Liver (tissue), 9 donors: ENCODE data around the gene LRPPRC. TPM values are rescaled to one million over a fixed set of nuclear protein-coding genes. Genes with fewer than 3 reads are reported as not detected.

ENCODE experiments used
- DNase-seq: peaks from one replicate; pipeline ENCODE4 v3.0.0-alpha.2; 2017; ENCODE audit warnings: low spot score
- H3K27ac ChIP-seq, 2 donors: one replicate each; pipeline ENCODE4 v1.7.0; 2013; ENCODE audit warnings: inconsistent platforms in 2 of 2, low read length in 2 of 2, control low read depth in 1 of 2, low read depth in 1 of 2, mild to moderate bottlenecking in 1 of 2
- H3K27me3 ChIP-seq, 4 donors: one replicate each; pipeline versions ENCODE4 v1.6.1 to v1.7.0; 2013; ENCODE audit warnings: low read length in 3 of 4, inconsistent platforms in 1 of 4, mild to moderate bottlenecking in 1 of 4, moderate library complexity in 1 of 4; ENCODE audit not compliant: control insufficient read depth in 4 of 4, insufficient read depth in 4 of 4
- H3K36me3 ChIP-seq, 4 donors: one replicate each; pipeline versions ENCODE4 v1.6.1 to v1.7.0; 2013; ENCODE audit warnings: low read length in 3 of 4, mild to moderate bottlenecking in 3 of 4, low read depth in 1 of 4, moderate library complexity in 1 of 4; ENCODE audit not compliant: control insufficient read depth in 4 of 4, insufficient read depth in 3 of 4
- H3K4me1 ChIP-seq, 4 donors: one replicate each; pipeline versions ENCODE4 v1.6.1 to v1.7.0; 2013; ENCODE audit warnings: low read length in 3 of 4, mild to moderate bottlenecking in 3 of 4, moderate library complexity in 1 of 4; ENCODE audit not compliant: control insufficient read depth in 4 of 4, insufficient read depth in 4 of 4
- H3K4me3 ChIP-seq, 3 donors: one replicate each; pipeline versions ENCODE4 v1.6.1 to v1.7.0; 2013; ENCODE audit warnings: low read length in 3 of 3, control low read depth in 1 of 3, low read depth in 1 of 3, mild to moderate bottlenecking in 1 of 3
- H3K9ac ChIP-seq, 2 donors: one replicate each; pipeline ENCODE4 v1.7.0; 2013; ENCODE audit warnings: low read length in 2 of 2, mild to moderate bottlenecking in 2 of 2, moderate library complexity in 2 of 2, control low read depth in 1 of 2, low read depth in 1 of 2
- H3K9me3 ChIP-seq, 4 donors: one replicate each; pipeline versions ENCODE4 v1.6.1 to v1.7.0; 2013; ENCODE audit warnings: low read length in 3 of 4; ENCODE audit not compliant: control insufficient read depth in 4 of 4
- FOXA1 ChIP-seq: IDR thresholded peaks from 2 replicates; pipeline ENCODE4 v1.6.1; 2016; ENCODE audit warnings: antibody characterized with exemption
- FOXA2 ChIP-seq: IDR thresholded peaks from 2 replicates; pipeline ENCODE4 v1.6.1; 2016; ENCODE audit warnings: antibody characterized with exemption
- GABPA ChIP-seq, 2 donors: IDR thresholded peaks in 1 of 2; conservative IDR thresholded peaks in 1 of 2; 2 replicates each; pipeline ENCODE4 v1.6.1; 2016; ENCODE audit warnings: antibody characterized with exemption in 2 of 2, mild to moderate bottlenecking in 1 of 2, moderate library complexity in 1 of 2
- HNF4A ChIP-seq, 2 donors: conservative IDR thresholded peaks; 2 replicates each; pipeline ENCODE4 v1.6.1; 2016; ENCODE audit warnings: antibody characterized with exemption in 2 of 2, mild to moderate bottlenecking in 2 of 2
- HNF4G ChIP-seq: IDR thresholded peaks from 2 replicates; pipeline ENCODE4 v1.6.1; 2016; ENCODE audit warnings: antibody characterized with exemption
- JUND ChIP-seq, 2 donors: IDR thresholded peaks; 2 replicates each; pipeline ENCODE4 v1.6.1; 2016; ENCODE audit warnings: antibody characterized with exemption in 2 of 2
- NR2F2 ChIP-seq: IDR thresholded peaks from 2 replicates; pipeline ENCODE4 v1.6.1; 2016; ENCODE audit warnings: antibody characterized with exemption
- RAD21 ChIP-seq, 2 donors: IDR thresholded peaks; 2 replicates each; pipeline ENCODE4 v1.6.1; 2016; ENCODE audit warnings: antibody characterized with exemption in 2 of 2, mild to moderate bottlenecking in 2 of 2
- RXRA ChIP-seq, 2 donors: IDR thresholded peaks; 2 replicates each; pipeline ENCODE4 v1.6.1; 2017 to 2018; ENCODE audit warnings: antibody characterized with exemption in 2 of 2, mild to moderate bottlenecking in 1 of 2
- SP1 ChIP-seq: IDR thresholded peaks from 2 replicates; pipeline ENCODE4 v1.6.1; 2018; ENCODE audit warnings: antibody characterized with exemption, mild to moderate bottlenecking
- TAF1 ChIP-seq: conservative IDR thresholded peaks from 2 replicates; pipeline ENCODE4 v1.6.1; 2016; ENCODE audit warnings: antibody characterized with exemption, mild to moderate bottlenecking
- YY1 ChIP-seq: IDR thresholded peaks from 2 replicates; pipeline ENCODE4 v1.6.1; 2016; ENCODE audit warnings: antibody characterized with exemption, mild to moderate bottlenecking
- WGBS: extraction: QIAGEN DNeasy Blood & Tissue Kit; methylation state at CpG from one replicate; pipeline ENCODE4 v1.1.7; 2013; 5-methylcytosine and 5-hydroxymethylcytosine counted together
- polyA plus RNA-seq, 2 donors: library from polyadenylated mRNA; stranded (reverse) in 1 of 2; unstranded in 1 of 2; fragments of 200-250 nt in 1 of 2; fragments of >200 nt in 1 of 2; fragmentation: Nextera tagmentation in 1 of 2; extraction: Ambion mirVana in 1 of 2; gene quantifications; one replicate each; pipeline versions ENCODE4 v1.2.1 to v1.2.3, GENCODE V29; 2013 to 2015
- total RNA-seq, 2 donors: library from RNA; depleted of rRNA; stranded (reverse); fragments of >200 nt; gene quantifications; one replicate each; pipeline ENCODE4 v1.2.3, GENCODE V29; 2014
- TF ChIP-seq, protein P1 (sequence below): fragments of 150-350 bp; IDR thresholded peaks from 2 replicates; pipeline ENCODE4 v1.5.1; 2017; ENCODE audit warnings: improper control_type of control experiment, low read depth, low read length; ENCODE audit not compliant: missing input control
- TF ChIP-seq, protein P2 (sequence below): IDR thresholded peaks from 2 replicates; pipeline ENCODE4 v1.6.1; 2016; ENCODE audit warnings: antibody characterized with exemption
- TF ChIP-seq, protein P3 (sequence below): IDR thresholded peaks from 2 replicates; pipeline ENCODE4 v1.6.1; 2016; ENCODE audit warnings: antibody characterized with exemption
- TF ChIP-seq, protein P4 (sequence below): IDR thresholded peaks from 2 replicates; pipeline ENCODE4 v1.6.1; 2016; ENCODE audit warnings: antibody characterized with exemption
- TF ChIP-seq, protein P5 (sequence below): IDR thresholded peaks from 2 replicates; pipeline ENCODE4 v1.6.1; 2016; ENCODE audit warnings: antibody characterized with exemption, mild to moderate bottlenecking
- donor health status: healthy.
- donor health status: healthy.
- donor health status: healthy.
- donor health status: healthy.
- donor health status: healthy.

LRPPRC gene
- total and polyA plus RNA-seq, 4 donors: 24.5 to 62.3 (median 34.4) TPM

DNA sequence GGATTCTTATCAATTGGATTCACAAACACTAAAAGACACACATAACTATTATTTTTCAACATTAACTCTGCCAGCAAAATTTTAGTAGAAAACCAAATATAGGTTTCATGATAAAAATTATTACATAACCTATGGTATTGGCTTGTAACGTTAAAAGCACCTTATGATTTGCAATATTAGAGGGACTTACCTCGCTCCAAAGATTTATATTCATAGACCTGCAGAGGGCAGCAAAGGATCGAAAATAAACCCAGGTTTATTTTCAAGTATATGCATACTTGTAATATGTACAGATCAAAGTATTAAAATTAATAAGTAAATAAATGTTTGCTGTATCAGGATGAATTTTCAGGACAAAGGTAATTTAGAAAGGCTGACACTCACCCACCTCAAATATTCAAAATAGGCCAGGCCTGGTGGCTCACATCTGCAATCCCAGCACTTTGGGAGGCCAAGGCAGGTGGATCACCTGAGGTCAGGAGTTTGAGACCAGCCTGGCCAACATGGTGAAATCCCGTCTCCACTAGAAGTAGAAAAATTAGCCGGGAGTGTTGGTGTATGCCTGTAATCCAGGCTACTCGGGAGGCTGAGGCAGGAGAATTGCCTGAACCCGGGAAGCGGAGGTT is 45.3 kb downstream of the LRPPRC start:
- DNase-seq: no peak
- WGBS: 67% methylated on average over 8 of the region's 8 CpGs
- Histone ChIP-seq H3K27ac (no peak overlapping the region), H3K4me1 (no peaks in the 10 kb centered on the region), H3K9me3 (no peaks in the 10 kb centered on the region), H3K36me3 (peaks cover 3 to 60% (median 41%) of the 10 kb centered on the region in 4 donors), H3K4me3 (no peak overlapping the region), H3K9ac (no peak overlapping the region), H3K27me3 (no peaks in the 10 kb centered on the region)
- TF ChIP-seq, protein P1, sequence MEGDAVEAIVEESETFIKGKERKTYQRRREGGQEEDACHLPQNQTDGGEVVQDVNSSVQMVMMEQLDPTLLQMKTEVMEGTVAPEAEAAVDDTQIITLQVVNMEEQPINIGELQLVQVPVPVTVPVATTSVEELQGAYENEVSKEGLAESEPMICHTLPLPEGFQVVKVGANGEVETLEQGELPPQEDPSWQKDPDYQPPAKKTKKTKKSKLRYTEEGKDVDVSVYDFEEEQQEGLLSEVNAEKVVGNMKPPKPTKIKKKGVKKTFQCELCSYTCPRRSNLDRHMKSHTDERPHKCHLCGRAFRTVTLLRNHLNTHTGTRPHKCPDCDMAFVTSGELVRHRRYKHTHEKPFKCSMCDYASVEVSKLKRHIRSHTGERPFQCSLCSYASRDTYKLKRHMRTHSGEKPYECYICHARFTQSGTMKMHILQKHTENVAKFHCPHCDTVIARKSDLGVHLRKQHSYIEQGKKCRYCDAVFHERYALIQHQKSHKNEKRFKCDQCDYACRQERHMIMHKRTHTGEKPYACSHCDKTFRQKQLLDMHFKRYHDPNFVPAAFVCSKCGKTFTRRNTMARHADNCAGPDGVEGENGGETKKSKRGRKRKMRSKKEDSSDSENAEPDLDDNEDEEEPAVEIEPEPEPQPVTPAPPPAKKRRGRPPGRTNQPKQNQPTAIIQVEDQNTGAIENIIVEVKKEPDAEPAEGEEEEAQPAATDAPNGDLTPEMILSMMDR: peak; percentile 37
- TF ChIP-seq RXRA (IDR thresholded peaks at IDR 0.05): no peak
- TF ChIP-seq, protein P2, sequence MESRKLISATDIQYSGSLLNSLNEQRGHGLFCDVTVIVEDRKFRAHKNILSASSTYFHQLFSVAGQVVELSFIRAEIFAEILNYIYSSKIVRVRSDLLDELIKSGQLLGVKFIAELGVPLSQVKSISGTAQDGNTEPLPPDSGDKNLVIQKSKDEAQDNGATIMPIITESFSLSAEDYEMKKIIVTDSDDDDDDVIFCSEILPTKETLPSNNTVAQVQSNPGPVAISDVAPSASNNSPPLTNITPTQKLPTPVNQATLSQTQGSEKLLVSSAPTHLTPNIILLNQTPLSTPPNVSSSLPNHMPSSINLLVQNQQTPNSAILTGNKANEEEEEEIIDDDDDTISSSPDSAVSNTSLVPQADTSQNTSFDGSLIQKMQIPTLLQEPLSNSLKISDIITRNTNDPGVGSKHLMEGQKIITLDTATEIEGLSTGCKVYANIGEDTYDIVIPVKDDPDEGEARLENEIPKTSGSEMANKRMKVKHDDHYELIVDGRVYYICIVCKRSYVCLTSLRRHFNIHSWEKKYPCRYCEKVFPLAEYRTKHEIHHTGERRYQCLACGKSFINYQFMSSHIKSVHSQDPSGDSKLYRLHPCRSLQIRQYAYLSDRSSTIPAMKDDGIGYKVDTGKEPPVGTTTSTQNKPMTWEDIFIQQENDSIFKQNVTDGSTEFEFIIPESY: no peak
- peak; percentile 65 for TF ChIP-seq RAD21 (IDR thresholded peaks at IDR 0.05)

DNA sequence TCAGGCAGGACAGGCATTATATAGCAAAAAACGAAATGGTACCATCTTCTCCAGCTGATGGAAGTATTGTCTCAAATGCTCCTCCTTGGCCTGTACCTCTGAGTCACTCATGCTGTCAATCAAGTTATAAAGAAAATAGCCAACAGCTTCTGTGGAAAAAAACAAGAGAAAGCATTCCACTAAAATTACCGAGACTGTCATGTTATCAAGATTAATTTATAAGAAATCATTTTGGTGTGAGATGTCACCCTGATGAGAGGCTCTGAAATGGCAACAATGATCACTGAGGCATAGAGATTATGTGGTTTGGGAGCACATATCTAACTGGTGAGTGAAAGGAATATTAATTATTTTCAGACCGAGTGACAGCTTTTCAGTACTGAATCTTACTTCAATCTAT is 47.4 kb downstream of the LRPPRC start:
- 95% methylated on average over 3 of the region's 3 CpGs for WGBS
- Histone ChIP-seq H3K36me3 (peaks cover 7 to 58% (median 51%) of the 10 kb centered on the region in 4 donors), H3K9ac (no peak overlapping the region)

More for the DNA sequence above, 47.4 kb downstream of the LRPPRC start:
- no peaks in the 10 kb centered on the region for H3K9me3 ChIP-seq
- H3K27ac ChIP-seq: no peak overlapping the region
- DNase-seq: no peak
- H3K27me3 ChIP-seq: no peaks in the 10 kb centered on the region
- no peaks in the 10 kb centered on the region for H3K4me1 ChIP-seq
- no peak overlapping the region for H3K4me3 ChIP-seq
- no peak for TF ChIP-seq FOXA2
- TF ChIP-seq, protein P3, sequence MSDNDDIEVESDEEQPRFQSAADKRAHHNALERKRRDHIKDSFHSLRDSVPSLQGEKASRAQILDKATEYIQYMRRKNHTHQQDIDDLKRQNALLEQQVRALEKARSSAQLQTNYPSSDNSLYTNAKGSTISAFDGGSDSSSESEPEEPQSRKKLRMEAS: no peak
- TF ChIP-seq RAD21 (IDR thresholded peaks at IDR 0.05): no peak
- no peak for TF ChIP-seq GABPA (IDR thresholded peaks at IDR 0.05 in 1 of 2, conservative IDR thresholded peaks at IDR 0.05 in 1 of 2)
- TF ChIP-seq, protein P1: no peak
- TF ChIP-seq HNF4A (conservative IDR thresholded peaks at IDR 0.05): no peak
- TF ChIP-seq YY1: no peak
- TF ChIP-seq RXRA (IDR thresholded peaks at IDR 0.05): no peak
- TF ChIP-seq, protein P4, sequence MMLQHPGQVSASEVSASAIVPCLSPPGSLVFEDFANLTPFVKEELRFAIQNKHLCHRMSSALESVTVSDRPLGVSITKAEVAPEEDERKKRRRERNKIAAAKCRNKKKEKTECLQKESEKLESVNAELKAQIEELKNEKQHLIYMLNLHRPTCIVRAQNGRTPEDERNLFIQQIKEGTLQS: no peak
- TF ChIP-seq NR2F2: no peak
- no peak for TF ChIP-seq TAF1
- TF ChIP-seq SP1: no peak
- no peak for TF ChIP-seq FOXA1
- TF ChIP-seq, protein P5, sequence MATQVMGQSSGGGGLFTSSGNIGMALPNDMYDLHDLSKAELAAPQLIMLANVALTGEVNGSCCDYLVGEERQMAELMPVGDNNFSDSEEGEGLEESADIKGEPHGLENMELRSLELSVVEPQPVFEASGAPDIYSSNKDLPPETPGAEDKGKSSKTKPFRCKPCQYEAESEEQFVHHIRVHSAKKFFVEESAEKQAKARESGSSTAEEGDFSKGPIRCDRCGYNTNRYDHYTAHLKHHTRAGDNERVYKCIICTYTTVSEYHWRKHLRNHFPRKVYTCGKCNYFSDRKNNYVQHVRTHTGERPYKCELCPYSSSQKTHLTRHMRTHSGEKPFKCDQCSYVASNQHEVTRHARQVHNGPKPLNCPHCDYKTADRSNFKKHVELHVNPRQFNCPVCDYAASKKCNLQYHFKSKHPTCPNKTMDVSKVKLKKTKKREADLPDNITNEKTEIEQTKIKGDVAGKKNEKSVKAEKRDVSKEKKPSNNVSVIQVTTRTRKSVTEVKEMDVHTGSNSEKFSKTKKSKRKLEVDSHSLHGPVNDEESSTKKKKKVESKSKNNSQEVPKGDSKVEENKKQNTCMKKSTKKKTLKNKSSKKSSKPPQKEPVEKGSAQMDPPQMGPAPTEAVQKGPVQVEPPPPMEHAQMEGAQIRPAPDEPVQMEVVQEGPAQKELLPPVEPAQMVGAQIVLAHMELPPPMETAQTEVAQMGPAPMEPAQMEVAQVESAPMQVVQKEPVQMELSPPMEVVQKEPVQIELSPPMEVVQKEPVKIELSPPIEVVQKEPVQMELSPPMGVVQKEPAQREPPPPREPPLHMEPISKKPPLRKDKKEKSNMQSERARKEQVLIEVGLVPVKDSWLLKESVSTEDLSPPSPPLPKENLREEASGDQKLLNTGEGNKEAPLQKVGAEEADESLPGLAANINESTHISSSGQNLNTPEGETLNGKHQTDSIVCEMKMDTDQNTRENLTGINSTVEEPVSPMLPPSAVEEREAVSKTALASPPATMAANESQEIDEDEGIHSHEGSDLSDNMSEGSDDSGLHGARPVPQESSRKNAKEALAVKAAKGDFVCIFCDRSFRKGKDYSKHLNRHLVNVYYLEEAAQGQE: no peak
- no peak for TF ChIP-seq JUND (IDR thresholded peaks at IDR 0.05)
- no peak for TF ChIP-seq HNF4G
